ENCODE data around the gene HELZ2.

HELZ2 gene

GRCh38 chr20:63555661-63556381 is 18.2 kb downstream of the HELZ2 start:
- Histone ChIP-seq H4K20me1 (ENCODE audit: insufficient read depth, low read length, poor library complexity, severe bottlenecking) (no peaks in the 10 kb centered on the region), H3K36me3 (ENCODE audit: insufficient read depth, low read length) (no peaks in the 10 kb centered on the region), H3K9me2 (replicated peaks; ENCODE audit: low read depth, low read length) (no peaks in the 10 kb centered on the region), H3K27me3 (ENCODE audit: insufficient read depth, low read length, poor library complexity, severe bottlenecking) (no peaks in the 10 kb centered on the region), H2AFZ (ENCODE audit: low read length) (no peak overlapping the region), H3K9me3 (ENCODE audit: insufficient read depth, low read depth, low read length) (no peaks in the 10 kb centered on the region), H3K4me1 (ENCODE audit: insufficient read depth, low read length, poor library complexity, severe bottlenecking) (peaks cover 24% of the 10 kb centered on the region), H3F3A (ENCODE audit: low read depth) (no peaks in the 10 kb centered on the region), H3K79me2 (ENCODE audit: insufficient read depth, low read length) (no peaks in the 10 kb centered on the region), H3K9ac (ENCODE audit: low read depth, low read length, poor library complexity, severe bottlenecking) (no peak overlapping the region), H3K4me3 (ENCODE audit: low read length, poor library complexity, severe bottlenecking) (no peak overlapping the region), H3K4me2 (ENCODE audit: low read depth, low read length, poor library complexity, severe bottlenecking) (no peak overlapping the region)
- TF ChIP-seq EZH2phosphoT487 (IDR thresholded peaks at IDR 0.05; ENCODE audit: borderline replicate concordance), result no peak
- TF ChIP-seq CTCF (conservative IDR thresholded peaks at IDR 0.05; ENCODE audit: low read length), result no peak

GRCh38 chr20:63554361-63555278 is 19.4 kb downstream of the HELZ2 start:
- Histone ChIP-seq H3K79me2 (ENCODE audit: insufficient read depth, low read length) (no peaks in the 10 kb centered on the region), H4K20me1 (ENCODE audit: insufficient read depth, low read length, poor library complexity, severe bottlenecking) (no peaks in the 10 kb centered on the region), H3K4me1 (ENCODE audit: insufficient read depth, low read length, poor library complexity, severe bottlenecking) (peaks cover 26% of the 10 kb centered on the region), H2AFZ (ENCODE audit: low read length) (no peak overlapping the region), H3F3A (ENCODE audit: low read depth) (no peaks in the 10 kb centered on the region), H3K36me3 (ENCODE audit: insufficient read depth, low read length) (no peaks in the 10 kb centered on the region), H3K4me3 (ENCODE audit: low read length, poor library complexity, severe bottlenecking) (peak overlapping the region; percentile 61), H3K27me3 (ENCODE audit: insufficient read depth, low read length, poor library complexity, severe bottlenecking) (no peaks in the 10 kb centered on the region), H3K9ac (ENCODE audit: low read depth, low read length, poor library complexity, severe bottlenecking) (no peak overlapping the region), H3K9me2 (replicated peaks; ENCODE audit: low read depth, low read length) (no peaks in the 10 kb centered on the region), H3K4me2 (ENCODE audit: low read depth, low read length, poor library complexity, severe bottlenecking) (peak overlapping the region; percentile 75), H3K9me3 (ENCODE audit: insufficient read depth, low read depth, low read length) (no peaks in the 10 kb centered on the region)
- TF ChIP-seq CTCF (conservative IDR thresholded peaks at IDR 0.05; ENCODE audit: low read length) (no peak), EZH2phosphoT487 (IDR thresholded peaks at IDR 0.05; ENCODE audit: borderline replicate concordance) (no peak)

GRCh38 chr20:63553933-63554290 is 20.1 kb downstream of the HELZ2 start, which contains the start of gene FNDC11:
FNDC11 (plus strand) TSS chr20:63554159; CDS start chr20:63555664, 1,505 bp downstream.
- Histone ChIP-seq H4K20me1 (ENCODE audit: insufficient read depth, low read length, poor library complexity, severe bottlenecking) (no peaks in the 10 kb centered on the region), H3K4me3 (ENCODE audit: low read length, poor library complexity, severe bottlenecking) (peak within 1 kb of the TSS; percentile 61), H3K79me2 (ENCODE audit: insufficient read depth, low read length) (no peaks in the 10 kb centered on the region), H2AFZ (ENCODE audit: low read length) (peak within 1 kb of the TSS; percentile 85; the same call in 1 of the 2 replicates), H3K9ac (ENCODE audit: low read depth, low read length, poor library complexity, severe bottlenecking) (peak within 1 kb of the TSS; percentile 62), H3K9me3 (ENCODE audit: insufficient read depth, low read depth, low read length) (no peaks in the 10 kb centered on the region), H3K9me2 (replicated peaks; ENCODE audit: low read depth, low read length) (no peaks in the 10 kb centered on the region), H3K4me1 (ENCODE audit: insufficient read depth, low read length, poor library complexity, severe bottlenecking) (peaks cover 26% of the 10 kb centered on the region), H3K36me3 (ENCODE audit: insufficient read depth, low read length) (no peaks in the 10 kb centered on the region), H3K27me3 (ENCODE audit: insufficient read depth, low read length, poor library complexity, severe bottlenecking) (no peaks in the 10 kb centered on the region), H3K4me2 (ENCODE audit: low read depth, low read length, poor library complexity, severe bottlenecking) (peak within 1 kb of the TSS; percentile 75), H3F3A (ENCODE audit: low read depth) (no peaks in the 10 kb centered on the region)
- TF ChIP-seq CTCF (conservative IDR thresholded peaks at IDR 0.05; ENCODE audit: low read length), result no peak
- TF ChIP-seq EZH2phosphoT487 (IDR thresholded peaks at IDR 0.05; ENCODE audit: borderline replicate concordance), result no peak

Data from Loucy (cell line).